Right lobe of liver (tissue), 4 donors: ENCODE data around the gene GNB1.

Experiments used
- POLR2A ChIP-seq: fragments of 450-650 bp; IDR thresholded peaks from one replicate; pipeline ENCODE4 v1.6.1; 2017; ENCODE audit warnings: antibody characterized with exemption, mild to moderate bottlenecking
- TF ChIP-seq, protein P1 (sequence below), 4 donors: fragments of 200-600 bp in 3 of 4; fragments of 450-650 bp in 1 of 4; IDR thresholded peaks; one replicate each; pipeline versions ENCODE4 v1.5.1 to v1.8.0; 2016 to 2022; ENCODE audit warnings: antibody characterized with exemption in 4 of 4, mild to moderate bottlenecking in 2 of 4
- donor health status: DM: no; HTN: no; CAD: no.
- donor health status: DM: no; HTN: no; CAD: no.
- donor health status: DM: no; HTN: yes; CAD: no.

DNA sequence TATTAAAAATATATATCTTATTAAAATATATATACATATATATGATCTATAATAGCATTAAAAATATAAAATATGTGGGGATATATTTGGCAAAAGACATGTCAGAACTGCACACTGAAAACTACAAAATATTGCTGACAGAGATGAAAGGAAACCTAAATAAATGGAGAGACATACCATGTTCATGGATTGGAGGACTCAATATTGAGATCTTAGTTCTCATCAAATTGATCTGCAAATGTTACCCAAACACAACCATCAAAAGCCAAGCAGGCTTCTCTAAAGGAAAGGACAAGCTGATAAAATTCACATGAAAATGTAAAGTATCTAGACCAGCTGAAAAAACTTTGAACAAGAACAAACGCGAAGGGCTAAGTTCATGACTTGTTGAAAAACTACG lies 119.8 kb downstream of the GNB1 start:
- TF ChIP-seq, protein P1, sequence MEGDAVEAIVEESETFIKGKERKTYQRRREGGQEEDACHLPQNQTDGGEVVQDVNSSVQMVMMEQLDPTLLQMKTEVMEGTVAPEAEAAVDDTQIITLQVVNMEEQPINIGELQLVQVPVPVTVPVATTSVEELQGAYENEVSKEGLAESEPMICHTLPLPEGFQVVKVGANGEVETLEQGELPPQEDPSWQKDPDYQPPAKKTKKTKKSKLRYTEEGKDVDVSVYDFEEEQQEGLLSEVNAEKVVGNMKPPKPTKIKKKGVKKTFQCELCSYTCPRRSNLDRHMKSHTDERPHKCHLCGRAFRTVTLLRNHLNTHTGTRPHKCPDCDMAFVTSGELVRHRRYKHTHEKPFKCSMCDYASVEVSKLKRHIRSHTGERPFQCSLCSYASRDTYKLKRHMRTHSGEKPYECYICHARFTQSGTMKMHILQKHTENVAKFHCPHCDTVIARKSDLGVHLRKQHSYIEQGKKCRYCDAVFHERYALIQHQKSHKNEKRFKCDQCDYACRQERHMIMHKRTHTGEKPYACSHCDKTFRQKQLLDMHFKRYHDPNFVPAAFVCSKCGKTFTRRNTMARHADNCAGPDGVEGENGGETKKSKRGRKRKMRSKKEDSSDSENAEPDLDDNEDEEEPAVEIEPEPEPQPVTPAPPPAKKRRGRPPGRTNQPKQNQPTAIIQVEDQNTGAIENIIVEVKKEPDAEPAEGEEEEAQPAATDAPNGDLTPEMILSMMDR (IDR thresholded peaks at IDR 0.05), result no peak
- no peak for TF ChIP-seq POLR2A
